Peyer's patch (tissue), 4 donors: ENCODE measurements around the gene NPSR1.

Experiments
- CTCF ChIP-seq, 6 experiments: fragments of 450-650 bp in 4 of 6; fragments of 200-600 bp in 2 of 6; sonication (generic) in 1 of 6; IDR thresholded peaks; one replicate each; pipeline ENCODE4 v1.5.1; 2017 to 2019; ENCODE audit warnings: antibody characterized with exemption in 6 of 6, mild to moderate bottlenecking in 3 of 6, moderate library complexity in 1 of 6
- POLR2A ChIP-seq, 2 donors: fragments of 450-650 bp; IDR thresholded peaks; one replicate each; pipeline ENCODE4 v1.5.1; 2017; ENCODE audit warnings: antibody characterized with exemption in 2 of 2, mild to moderate bottlenecking in 2 of 2, moderate library complexity in 2 of 2

GRCh38 chr7:34687529-34687928 is 29.5 kb downstream of the NPSR1 start:
- TF ChIP-seq CTCF (IDR thresholded peaks at IDR 0.05) = no peak
- TF ChIP-seq POLR2A (IDR thresholded peaks at IDR 0.05) = no peak
